HEK293 (cell line): Measurements from ENCODE around the gene KCNAB2.

Source experiments
- CTCF ChIA-PET: fragments of 350-600 bp; formaldehyde crosslinking; extraction: SDS; loops from one replicate; lab custom pipeline; 2021; ENCODE audit warnings: antibody characterized with exemption; lab: Yijun Ruan, JAX
- POLR2A ChIA-PET: fragments of 300-600 bp; formaldehyde crosslinking; extraction: SDS; loops from one replicate; lab custom pipeline; 2020; ENCODE audit warnings: antibody characterized with exemption, inconsistent platforms; lab: Yijun Ruan, JAX
- H3K27ac ChIP-seq: fragments of 200-500 bp; sonication (Bioruptor generic); 2 replicates; pipeline ENCODE4 v1.5.1; 2014; ENCODE audit warnings: low read depth, low read length, control low read depth, inconsistent platforms; ENCODE audit errors: extremely low read depth
- H3K36me3 ChIP-seq, 2 experiments: fragments of 200-500 bp in 1 of 2; sonication (Bioruptor generic) in 1 of 2; 1 replicate in 1 of 2; 2 replicates in 1 of 2; pipeline ENCODE4 v1.5.1; 2014 to 2017; ENCODE audit warnings: inconsistent platforms in 2 of 2, low read length in 2 of 2; ENCODE audit not compliant: control insufficient read depth in 2 of 2, insufficient read depth in 1 of 2
- H3K4me1 ChIP-seq: fragments of 200-500 bp; sonication (Bioruptor generic); 2 replicates; pipeline ENCODE4 v1.5.1; 2014; ENCODE audit warnings: mild to moderate bottlenecking, low read length, inconsistent platforms; ENCODE audit not compliant: control insufficient read depth, insufficient read depth
- H3K4me3 ChIP-seq: 2 replicates; pipeline ENCODE4 v1.5.1; 2011; ENCODE audit warnings: low read depth, mild to moderate bottlenecking, control low read depth, low read length, moderate library complexity
- H3K9me3 ChIP-seq: fragments of 200-500 bp; sonication (Bioruptor generic); 2 replicates; pipeline ENCODE4 v1.5.1; 2014; ENCODE audit warnings: low read depth, low read length, inconsistent platforms; ENCODE audit not compliant: control insufficient read depth, insufficient read depth
- KLF1 ChIP-seq: fragments of 450-650 bp; formaldehyde crosslinking; IDR thresholded peaks from 2 replicates; pipeline ENCODE4 v1.5.1; 2016; ENCODE audit warnings: missing biosample characterization, missing genetic modification characterization
- OVOL3 ChIP-seq: fragments of 450-650 bp; formaldehyde crosslinking; IDR thresholded peaks from 2 replicates; pipeline ENCODE4 v1.5.1; 2016; ENCODE audit warnings: missing biosample characterization, missing genetic modification characterization
- SETDB1 ChIP-seq: IDR thresholded peaks from one replicate; pipeline ENCODE4 v1.6.1; 2017; ENCODE audit warnings: mild to moderate bottlenecking, low read length, moderate library complexity, mixed read lengths; ENCODE audit not compliant: insufficient read length
- TRIM28 ChIP-seq: IDR thresholded peaks from 2 replicates; pipeline ENCODE4 v1.6.1; 2011; ENCODE audit warnings: low read length, control low read depth, borderline replicate concordance
- WT1 ChIP-seq: fragments of 450-650 bp; formaldehyde crosslinking; IDR thresholded peaks from 2 replicates; pipeline ENCODE4 v1.5.1; 2016; ENCODE audit warnings: missing biosample characterization, missing genetic modification characterization
- ZBTB20 ChIP-seq: fragments of 450-650 bp; formaldehyde crosslinking; IDR thresholded peaks from 2 replicates; pipeline ENCODE4 v1.5.1; 2016; ENCODE audit warnings: missing biosample characterization, missing genetic modification characterization
- ZBTB48 ChIP-seq: fragments of 450-650 bp; formaldehyde crosslinking; IDR thresholded peaks from 2 replicates; pipeline ENCODE4 v1.5.1; 2016; ENCODE audit warnings: missing biosample characterization, missing genetic modification characterization
- ZFP3 ChIP-seq: fragments of 450-650 bp; formaldehyde crosslinking; IDR thresholded peaks from 2 replicates; pipeline ENCODE4 v1.5.1; 2016; ENCODE audit warnings: low read depth, missing biosample characterization, missing genetic modification characterization
- ZFP41 ChIP-seq: fragments of 450-650 bp; formaldehyde crosslinking; IDR thresholded peaks from 2 replicates; pipeline ENCODE4 v1.5.1; 2016; ENCODE audit warnings: missing biosample characterization, missing genetic modification characterization, borderline replicate concordance
- ZIC2 ChIP-seq: fragments of 450-650 bp; formaldehyde crosslinking; IDR thresholded peaks from 2 replicates; pipeline ENCODE4 v1.5.1; 2016; ENCODE audit warnings: missing biosample characterization, missing genetic modification characterization
- ZNF221 ChIP-seq: fragments of 450-650 bp; formaldehyde crosslinking; IDR thresholded peaks from 2 replicates; pipeline ENCODE4 v1.5.1; 2017; ENCODE audit warnings: missing biosample characterization, missing genetic modification characterization, borderline replicate concordance
- ZNF335 ChIP-seq: fragments of 450-650 bp; formaldehyde crosslinking; conservative IDR thresholded peaks from 2 replicates; pipeline ENCODE4 v1.5.1; 2016; ENCODE audit warnings: missing biosample characterization, missing genetic modification characterization
- ZNF341 ChIP-seq: fragments of 450-650 bp; formaldehyde crosslinking; IDR thresholded peaks from 2 replicates; pipeline ENCODE4; 2016; ENCODE audit warnings: low read depth, missing biosample characterization, missing genetic modification characterization
- ZNF398 ChIP-seq: fragments of 450-650 bp; formaldehyde crosslinking; IDR thresholded peaks from 2 replicates; pipeline ENCODE4 v1.5.1; 2017; ENCODE audit warnings: missing biosample characterization, missing genetic modification characterization
- ZNF530 ChIP-seq: fragments of 450-650 bp; formaldehyde crosslinking; IDR thresholded peaks from 2 replicates; pipeline ENCODE4 v1.5.1; 2016; ENCODE audit warnings: low read depth, missing biosample characterization, missing genetic modification characterization
- ZNF561 ChIP-seq: fragments of 450-650 bp; IDR thresholded peaks from 2 replicates; pipeline ENCODE4 v1.5.1; 2018; ENCODE audit warnings: missing biosample characterization, missing genetic modification characterization, borderline replicate concordance
- ZNF580 ChIP-seq: fragments of 450-650 bp; formaldehyde crosslinking; IDR thresholded peaks from 2 replicates; pipeline ENCODE4 v1.5.1; 2016; ENCODE audit warnings: missing biosample characterization, missing genetic modification characterization
- ZNF600 ChIP-seq: fragments of 450-650 bp; formaldehyde crosslinking; IDR thresholded peaks from 2 replicates; pipeline ENCODE4 v1.5.1; 2016; ENCODE audit warnings: missing biosample characterization, missing genetic modification characterization
- ZNF621 ChIP-seq: fragments of 450-650 bp; formaldehyde crosslinking; IDR thresholded peaks from 2 replicates; pipeline ENCODE4 v1.5.1; 2017; ENCODE audit warnings: missing biosample characterization, missing genetic modification characterization
- ZNF645 ChIP-seq: fragments of 450-650 bp; formaldehyde crosslinking; IDR thresholded peaks from 2 replicates; pipeline ENCODE4; 2016; ENCODE audit warnings: missing biosample characterization, missing genetic modification characterization
- ZNF664 ChIP-seq: fragments of 450-650 bp; formaldehyde crosslinking; IDR thresholded peaks from 2 replicates; pipeline ENCODE4 v1.5.1; 2016; ENCODE audit warnings: missing biosample characterization, missing genetic modification characterization
- ZNF677 ChIP-seq: fragments of 450-650 bp; IDR thresholded peaks from 2 replicates; pipeline ENCODE4 v1.5.0; 2018; ENCODE audit warnings: missing biosample characterization, mild to moderate bottlenecking, missing genetic modification characterization, moderate library complexity
- ZSCAN18 ChIP-seq: fragments of 450-650 bp; formaldehyde crosslinking; IDR thresholded peaks from 2 replicates; pipeline ENCODE4 v1.5.1; 2016; ENCODE audit warnings: missing biosample characterization, missing genetic modification characterization
- ZSCAN23 ChIP-seq: fragments of 450-650 bp; formaldehyde crosslinking; IDR thresholded peaks from 2 replicates; pipeline ENCODE4 v1.5.1; 2016; ENCODE audit warnings: missing biosample characterization, missing genetic modification characterization
- TF ChIP-seq, protein P1 (sequence below): fragments of 450-650 bp; formaldehyde crosslinking; IDR thresholded peaks from 2 replicates; pipeline ENCODE4 v1.5.1; 2016; ENCODE audit warnings: missing biosample characterization, missing genetic modification characterization, borderline replicate concordance
- TF ChIP-seq, protein P2 (sequence below): fragments of 450-650 bp; formaldehyde crosslinking; IDR thresholded peaks from 2 replicates; pipeline ENCODE4 v1.5.1; 2017; ENCODE audit warnings: missing biosample characterization, missing genetic modification characterization

Gene KCNAB2

GRCh38 chr1:6035303-6035702, 10.4 kb upstream of the KCNAB2 start (continued):
- TF ChIP-seq ZNF398 (tag by site-specific recombination), result no peak
- peak; percentile 87 for TF ChIP-seq KLF1
- TF ChIP-seq ZIC2, result peak; percentile 55
- peak; percentile 39; the same call in 1 of the 2 replicates for TF ChIP-seq WT1 (tag by site-specific recombination)

DNA sequence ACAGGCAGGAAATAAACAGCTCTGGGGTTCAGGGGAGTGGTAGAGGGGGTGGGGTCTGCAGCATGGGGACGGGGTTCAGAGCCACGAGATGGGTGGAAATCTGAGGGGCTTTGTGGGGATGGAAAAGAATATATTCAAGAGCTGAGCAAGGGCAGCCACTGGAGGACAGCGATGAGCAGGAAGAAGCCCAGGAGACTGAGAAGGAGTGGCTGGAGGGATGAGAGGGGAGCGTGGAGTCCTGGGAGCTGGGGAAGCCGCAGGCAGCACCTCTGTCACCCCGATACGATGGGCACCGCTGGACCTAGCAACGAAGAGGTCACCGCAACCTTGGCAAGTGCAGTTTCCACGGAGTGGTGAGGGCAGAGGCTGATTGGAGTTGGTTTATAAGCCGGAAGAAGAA, 10.0 kb upstream of the KCNAB2 start:
- ChIA-PET POLR2A (interaction anchor here (0.6 kb wide), 2 partner anchors 119 to 301 kb away, joined by 3 read pairs; no protein-coding TSS in a partner anchor), CTCF (interaction anchor here (0.7 to 2.5 kb wide), 5 partner anchors 17 to 136 kb away, joined by 3 to 8 read pairs (median 4); no protein-coding TSS in a partner anchor)
- H3K36me3 ChIP-seq, result no peaks in the 10 kb centered on the region

DNA sequence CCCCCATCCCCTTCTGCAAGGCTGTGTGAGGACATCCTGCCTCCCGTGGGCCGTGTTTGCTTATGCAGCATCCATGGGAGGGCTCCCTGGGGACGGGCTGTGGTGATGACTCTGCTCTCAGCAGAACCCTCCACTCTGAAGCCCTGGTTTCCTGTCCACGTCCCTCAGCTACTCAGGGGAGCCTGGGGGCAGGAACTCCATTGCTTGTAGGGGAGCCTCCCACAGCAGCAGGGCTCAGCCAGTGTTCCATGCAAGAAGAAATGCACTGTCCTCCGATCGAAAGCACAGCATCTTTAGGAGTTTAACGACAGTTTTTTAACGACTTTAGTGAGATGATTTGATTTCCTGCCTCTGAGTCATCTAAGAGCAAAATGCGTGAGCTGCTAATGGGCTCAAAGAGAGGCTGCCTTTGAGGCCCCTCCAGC, 8.3 kb upstream of the KCNAB2 start:
- no peaks in the 10 kb centered on the region for H3K36me3 ChIP-seq
- POLR2A ChIA-PET, result no interaction called here
- CTCF ChIA-PET, result interaction anchor here (0.8 to 1.8 kb wide), 2 partner anchors 16 to 17 kb away, joined by 3 to 4 read pairs; no protein-coding TSS in a partner anchor
- no peak overlapping the region for H3K27ac ChIP-seq
- no peaks in the 10 kb centered on the region for H3K9me3 ChIP-seq
- H3K4me1 ChIP-seq, result peaks cover 2% of the 10 kb centered on the region
- no peak overlapping the region for H3K4me3 ChIP-seq
- TF ChIP-seq ZNF645 (tag by site-specific recombination) (no peak), TRIM28 (0 out of 2 replicates have a peak, but pooled peaks have one; percentile 19), ZIC2 (peak; percentile 93), ZBTB20 (tag by site-specific recombination) (peak; percentile 21; the same call in 1 of the 2 replicates), ZNF600 (0 out of 2 replicates have a peak, but pooled peaks have one; percentile 55), ZNF398 (tag by site-specific recombination) (peak; percentile 20; the same call in 1 of the 2 replicates), ZSCAN23 (tag by site-specific recombination) (no peak), WT1 (tag by site-specific recombination) (peak; percentile 18; the same call in 1 of the 2 replicates)
- TF ChIP-seq, protein P1, sequence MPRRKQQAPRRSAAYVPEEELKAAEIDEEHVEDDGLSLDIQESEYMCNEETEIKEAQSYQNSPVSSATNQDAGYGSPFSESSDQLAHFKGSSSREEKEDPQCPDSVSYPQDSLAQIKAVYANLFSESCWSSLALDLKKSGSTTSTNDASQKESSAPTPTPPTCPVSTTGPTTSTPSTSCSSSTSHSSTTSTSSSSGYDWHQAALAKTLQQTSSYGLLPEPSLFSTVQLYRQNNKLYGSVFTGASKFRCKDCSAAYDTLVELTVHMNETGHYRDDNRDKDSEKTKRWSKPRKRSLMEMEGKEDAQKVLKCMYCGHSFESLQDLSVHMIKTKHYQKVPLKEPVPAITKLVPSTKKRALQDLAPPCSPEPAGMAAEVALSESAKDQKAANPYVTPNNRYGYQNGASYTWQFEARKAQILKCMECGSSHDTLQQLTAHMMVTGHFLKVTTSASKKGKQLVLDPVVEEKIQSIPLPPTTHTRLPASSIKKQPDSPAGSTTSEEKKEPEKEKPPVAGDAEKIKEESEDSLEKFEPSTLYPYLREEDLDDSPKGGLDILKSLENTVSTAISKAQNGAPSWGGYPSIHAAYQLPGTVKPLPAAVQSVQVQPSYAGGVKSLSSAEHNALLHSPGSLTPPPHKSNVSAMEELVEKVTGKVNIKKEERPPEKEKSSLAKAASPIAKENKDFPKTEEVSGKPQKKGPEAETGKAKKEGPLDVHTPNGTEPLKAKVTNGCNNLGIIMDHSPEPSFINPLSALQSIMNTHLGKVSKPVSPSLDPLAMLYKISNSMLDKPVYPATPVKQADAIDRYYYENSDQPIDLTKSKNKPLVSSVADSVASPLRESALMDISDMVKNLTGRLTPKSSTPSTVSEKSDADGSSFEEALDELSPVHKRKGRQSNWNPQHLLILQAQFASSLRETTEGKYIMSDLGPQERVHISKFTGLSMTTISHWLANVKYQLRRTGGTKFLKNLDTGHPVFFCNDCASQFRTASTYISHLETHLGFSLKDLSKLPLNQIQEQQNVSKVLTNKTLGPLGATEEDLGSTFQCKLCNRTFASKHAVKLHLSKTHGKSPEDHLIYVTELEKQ (tag by site-specific recombination), result no peak

More for the DNA sequence above, 10.0 kb upstream of the KCNAB2 start:
- Histone ChIP-seq H3K4me1 (peaks cover 2% of the 10 kb centered on the region), H3K27ac (no peak overlapping the region), H3K4me3 (no peak overlapping the region)
- no peak for TF ChIP-seq ZFP41
- TF ChIP-seq, protein P2, sequence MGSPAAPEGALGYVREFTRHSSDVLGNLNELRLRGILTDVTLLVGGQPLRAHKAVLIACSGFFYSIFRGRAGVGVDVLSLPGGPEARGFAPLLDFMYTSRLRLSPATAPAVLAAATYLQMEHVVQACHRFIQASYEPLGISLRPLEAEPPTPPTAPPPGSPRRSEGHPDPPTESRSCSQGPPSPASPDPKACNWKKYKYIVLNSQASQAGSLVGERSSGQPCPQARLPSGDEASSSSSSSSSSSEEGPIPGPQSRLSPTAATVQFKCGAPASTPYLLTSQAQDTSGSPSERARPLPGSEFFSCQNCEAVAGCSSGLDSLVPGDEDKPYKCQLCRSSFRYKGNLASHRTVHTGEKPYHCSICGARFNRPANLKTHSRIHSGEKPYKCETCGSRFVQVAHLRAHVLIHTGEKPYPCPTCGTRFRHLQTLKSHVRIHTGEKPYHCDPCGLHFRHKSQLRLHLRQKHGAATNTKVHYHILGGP (tag by site-specific recombination), result no peak
- no peak for TF ChIP-seq ZNF677 (tag by site-specific recombination)
- TF ChIP-seq ZFP3 (tag by site-specific recombination), result no peak
- no peak for TF ChIP-seq OVOL3 (tag by site-specific recombination)
- TF ChIP-seq ZNF530 (tag by site-specific recombination), result no peak
- TF ChIP-seq ZNF664 (tag by site-specific recombination), result no peak
- no peak for TF ChIP-seq ZNF341 (tag by site-specific recombination)
- TF ChIP-seq SETDB1, result no peak
- no peak for TF ChIP-seq ZNF221 (tag by site-specific recombination)
- TF ChIP-seq ZNF580 (tag by site-specific recombination), result no peak
- no peak for TF ChIP-seq ZBTB48
- TF ChIP-seq ZNF335 (tag by site-specific recombination), result no peak
- no peak for TF ChIP-seq ZSCAN18 (tag by site-specific recombination)
- TF ChIP-seq ZNF621 (tag by site-specific recombination), result no peak
- TF ChIP-seq ZNF561, result no peak
- TF ChIP-seq, all 188 proteins: peak for 0
- no peaks in the 10 kb centered on the region for H3K9me3 ChIP-seq
